H1 (cell line): ENCODE measurements around the gene TNPO3. TPM values are rescaled to one million over a fixed set of nuclear protein-coding genes. Genes with fewer than 3 reads are reported as not detected.

Experiments used
- CTCF ChIA-PET: fragments of 300-600 bp; sonication (Branson Sonifier 250); formaldehyde crosslinking; loops from one replicate; lab custom pipeline; 2021; ENCODE audit not compliant: partially characterized antibody; lab: Charles Lee
- POLR2A ChIA-PET: fragments of 300-600 bp; sonication (Branson Sonifier 250); formaldehyde crosslinking; loops from one replicate; lab custom pipeline; 2021; ENCODE audit warnings: inconsistent platforms; ENCODE audit not compliant: partially characterized antibody; lab: Charles Lee
- DNase-seq, 2 experiments: peaks; one replicate each; pipeline versions ENCODE4 v3.0.0 to v3.0.0-alpha.2; 2010 to 2022; ENCODE audit warnings: low spot score in 2 of 2, low read depth in 1 of 2, mixed read lengths in 1 of 2
- FAIRE-seq: peaks from 2 replicates; lab custom pipeline; 2011; peaks lifted over from hg19 to GRCh38; lab: Jason Lieb, UNC
- H2AFZ ChIP-seq: 2 replicates; pipeline ENCODE4 v1.8.1; 2012; ENCODE audit warnings: low read length, inconsistent platforms
- H2AK5ac ChIP-seq: 2 replicates; pipeline ENCODE4 v1.6.1; 2013; ENCODE audit warnings: low read depth, low read length
- H2BK120ac ChIP-seq: replicated peaks from 2 replicates; pipeline ENCODE3; 2013; ENCODE audit warnings: low read depth, low read length, inconsistent platforms
- H2BK12ac ChIP-seq: 2 replicates; pipeline ENCODE4 v1.6.1; 2013; ENCODE audit warnings: low read depth, low read length
- H2BK15ac ChIP-seq: 2 replicates; pipeline ENCODE4 v1.6.1; 2013; ENCODE audit warnings: low read length
- H2BK20ac ChIP-seq: 2 replicates; pipeline ENCODE4 v1.6.1; 2013; ENCODE audit warnings: low read length
- H2BK5ac ChIP-seq: 2 replicates; pipeline ENCODE4 v1.6.1; 2013; ENCODE audit warnings: low read depth, low read length
- H3K14ac ChIP-seq: 2 replicates; pipeline ENCODE4 v1.6.1; 2013; ENCODE audit warnings: inconsistent platforms; ENCODE audit not compliant: insufficient read length
- H3K18ac ChIP-seq: 2 replicates; pipeline ENCODE4 v1.6.1; 2013; ENCODE audit warnings: low read length; ENCODE audit errors: extremely low read depth
- H3K23ac ChIP-seq: 2 replicates; pipeline ENCODE4 v1.6.1; 2013; ENCODE audit warnings: inconsistent platforms; ENCODE audit not compliant: insufficient read length
- H3K23me2 ChIP-seq: 2 replicates; pipeline ENCODE4 v1.6.1; 2013; ENCODE audit warnings: low read depth, low read length
- H3K27ac ChIP-seq: 2 replicates; pipeline ENCODE4 v1.6.1; 2011; ENCODE audit warnings: low read depth, low read length, inconsistent platforms
- H3K27me3 ChIP-seq, 4 experiments: replicated peaks in 1 of 4; 1 replicate in 1 of 4; 2 replicates in 3 of 4; pipeline versions ENCODE4 v1.6.1 to v1.8.1; 2011 to 2013; ENCODE audit warnings: low read length in 3 of 4, mild to moderate bottlenecking in 3 of 4, inconsistent platforms in 2 of 4, mixed read lengths in 2 of 4, moderate library complexity in 1 of 4; ENCODE audit not compliant: control insufficient read depth in 3 of 4, insufficient read depth in 3 of 4; ENCODE audit errors: extremely low read depth in 1 of 4
- H3K36me3 ChIP-seq, 4 experiments: 2 replicates each; pipeline versions ENCODE4 v1.6.1 to v1.8.1; 2011 to 2013; ENCODE audit warnings: mild to moderate bottlenecking in 4 of 4, low read length in 3 of 4, moderate library complexity in 2 of 4, control low read depth in 1 of 4, inconsistent platforms in 1 of 4; ENCODE audit not compliant: insufficient read depth in 4 of 4, control insufficient read depth in 2 of 4
- H3K4ac ChIP-seq: replicated peaks from 2 replicates; pipeline ENCODE3; 2013; ENCODE audit warnings: low read length, low read depth, mixed read lengths, inconsistent platforms; ENCODE audit not compliant: insufficient read length
- H3K4me1 ChIP-seq, 4 experiments: replicated peaks in 1 of 4; 1 replicate in 1 of 4; 2 replicates in 3 of 4; pipeline versions ENCODE4 v1.6.1 to v1.8.1; 2011 to 2013; ENCODE audit warnings: low read length in 3 of 4, inconsistent platforms in 2 of 4, mixed read lengths in 1 of 4; ENCODE audit not compliant: insufficient read depth in 4 of 4, control insufficient read depth in 3 of 4
- H3K4me2 ChIP-seq, 2 experiments: 2 replicates each; pipeline versions ENCODE4 v1.6.1 to v1.8.1; 2011 to 2013; ENCODE audit warnings: low read depth in 2 of 2, low read length in 2 of 2, control low read depth in 1 of 2, inconsistent platforms in 1 of 2, mild to moderate bottlenecking in 1 of 2; ENCODE audit not compliant: insufficient read depth in 1 of 2
- H3K4me3 ChIP-seq, 4 experiments: fragments of 200-600, 300-600 bp in 1 of 4; sonication (generic), shearing (Covaris generic), sonication (Bioruptor Twin) in 1 of 4; 2 replicates each; pipeline versions ENCODE4 v1.5.1 to v1.8.1; 2011 to 2016; ENCODE audit warnings: low read length in 4 of 4, low read depth in 3 of 4, control low read depth in 2 of 4, inconsistent platforms in 2 of 4, mild to moderate bottlenecking in 2 of 4, mixed read lengths in 1 of 4, moderate library complexity in 1 of 4; ENCODE audit not compliant: insufficient read depth in 2 of 4; ENCODE audit errors: extremely low read depth in 1 of 4
- H3K56ac ChIP-seq: replicated peaks from 2 replicates; pipeline ENCODE3; 2013; ENCODE audit warnings: low read depth, mild to moderate bottlenecking, mixed read lengths, low read length, inconsistent platforms; ENCODE audit not compliant: insufficient read length
- H3K79me1 ChIP-seq: 2 replicates; pipeline ENCODE4 v1.6.1; 2013; ENCODE audit warnings: low read depth, low read length, control low read depth
- H3K79me2 ChIP-seq, 2 experiments: 2 replicates each; pipeline versions ENCODE4 v1.6.1 to v1.8.1; 2012 to 2013; ENCODE audit warnings: low read length in 2 of 2, mild to moderate bottlenecking in 2 of 2, inconsistent platforms in 1 of 2; ENCODE audit not compliant: insufficient read depth in 2 of 2, control insufficient read depth in 1 of 2
- H3K9ac ChIP-seq, 4 experiments: replicated peaks in 1 of 4; 1 replicate in 1 of 4; 2 replicates in 3 of 4; pipeline versions ENCODE4 v1.6.1 to v1.8.1; 2011 to 2013; ENCODE audit warnings: low read depth in 3 of 4, low read length in 3 of 4, control low read depth in 2 of 4, mild to moderate bottlenecking in 2 of 4, moderate library complexity in 2 of 4, inconsistent platforms in 1 of 4; ENCODE audit errors: extremely low read depth in 1 of 4
- H3K9me3 ChIP-seq, 2 experiments: 2 replicates each; pipeline versions ENCODE4 v1.6.1 to v1.8.1; 2012 to 2013; ENCODE audit warnings: mild to moderate bottlenecking in 2 of 2, moderate library complexity in 2 of 2, control low read depth in 1 of 2, inconsistent platforms in 1 of 2, low read depth in 1 of 2, low read length in 1 of 2, mixed read lengths in 1 of 2; ENCODE audit not compliant: insufficient read depth in 2 of 2
- H4K20me1 ChIP-seq, 2 experiments: replicated peaks in 1 of 2; 2 replicates each; pipeline versions ENCODE3 to v1.8.1; 2011 to 2013; ENCODE audit warnings: inconsistent platforms in 2 of 2, low read length in 2 of 2, mild to moderate bottlenecking in 1 of 2; ENCODE audit not compliant: insufficient read depth in 2 of 2, control insufficient read depth in 1 of 2
- H4K5ac ChIP-seq: 2 replicates; pipeline ENCODE4 v1.6.1; 2013; ENCODE audit warnings: low read length, low read depth, mixed read lengths, inconsistent platforms; ENCODE audit not compliant: insufficient read length
- H4K8ac ChIP-seq: 2 replicates; pipeline ENCODE4 v1.8.0; 2013; ENCODE audit warnings: mild to moderate bottlenecking, moderate library complexity, low read length, inconsistent platforms; ENCODE audit not compliant: insufficient read depth; ENCODE audit errors: extremely low read depth
- H4K91ac ChIP-seq: replicated peaks from 2 replicates; pipeline ENCODE3; 2013; ENCODE audit warnings: low read length, mixed read lengths, inconsistent platforms; ENCODE audit not compliant: insufficient read length
- ASH2L ChIP-seq: fragments of 200-600, 300-600 bp; sonication (generic); IDR thresholded peaks from one replicate; pipeline ENCODE4 v1.7.1; 2017; ENCODE audit warnings: low read length
- ATF2 ChIP-seq: IDR thresholded peaks from 2 replicates; pipeline ENCODE4 v1.6.1; 2012; ENCODE audit warnings: low read length, inconsistent platforms
- CHD2 ChIP-seq: IDR thresholded peaks from 2 replicates; pipeline ENCODE4 v1.6.1; 2012; ENCODE audit warnings: low read length, improper control_type of control experiment
- EZH2 ChIP-seq: fragments of 200-600 bp; sonication (generic); IDR thresholded peaks from 2 replicates; pipeline ENCODE4 v1.7.1; 2012; ENCODE audit warnings: low read depth, mild to moderate bottlenecking, moderate library complexity, low read length, inconsistent platforms; ENCODE audit not compliant: severe bottlenecking
- FOSL1 ChIP-seq: IDR thresholded peaks from 2 replicates; pipeline ENCODE4 v1.6.1; 2011; ENCODE audit warnings: mild to moderate bottlenecking, low read depth, low read length, moderate library complexity; ENCODE audit not compliant: insufficient read depth
- JUN ChIP-seq: IDR thresholded peaks from 2 replicates; pipeline ENCODE4 v1.6.1; 2011; ENCODE audit warnings: low read depth, mild to moderate bottlenecking, improper control_type of control experiment, low read length
- POU5F1 ChIP-seq: IDR thresholded peaks from 2 replicates; pipeline ENCODE4 v1.6.1; 2011; ENCODE audit warnings: low read depth, mild to moderate bottlenecking, low read length, moderate library complexity
- RBBP5 ChIP-seq: IDR thresholded peaks from 2 replicates; pipeline ENCODE4 v1.7.1; 2012; ENCODE audit warnings: low read depth, mild to moderate bottlenecking, inconsistent platforms, low read length, moderate library complexity, borderline replicate concordance
- SIN3A ChIP-seq, 2 experiments: IDR thresholded peaks in 1 of 2; conservative IDR thresholded peaks in 1 of 2; 2 replicates each; pipeline ENCODE4 v1.6.1; 2011 to 2012; ENCODE audit warnings: low read length in 2 of 2, improper control_type of control experiment in 1 of 2, low read depth in 1 of 2, mild to moderate bottlenecking in 1 of 2
- WGBS, 2 experiments: shearing (Covaris generic) in 1 of 2; methylation state at CpG; one replicate each; pipeline versions ENCODE4 v1.1.6 to v1.1.7; 2013 to 2015; ENCODE audit warnings: low lambda C conversion rate in 2 of 2, mixed read lengths in 2 of 2, inconsistent platforms in 1 of 2, low coverage in 1 of 2, missing lambda C conversion rate in 1 of 2; ENCODE audit not compliant: insufficient replicate concordance in 2 of 2, insufficient coverage in 1 of 2, insufficient read length in 1 of 2; ENCODE audit errors: extremely low coverage in 1 of 2, missing lambda C conversion rate in 1 of 2; 5-methylcytosine and 5-hydroxymethylcytosine counted together
- polyA plus RNA-seq, 7 experiments: library from polyadenylated mRNA; depleted of rRNA in 3 of 7; stranded (reverse) in 5 of 7; unstranded in 2 of 7; fragments of >200 nt in 5 of 7; fragments of 200-250 nt in 2 of 7; gene quantifications; 1 replicate in 5 of 7; 2 replicates in 1 of 7; 4 replicates in 1 of 7; pipeline versions ENCODE4 v1.2.1 to v1.2.3, GENCODE V29; 2011 to 2013; ENCODE audit warnings: missing spikeins in 2 of 7, mixed read lengths in 2 of 7
- total RNA-seq: library from RNA; stranded (reverse); fragmentation: NEBNext Ultra II Directional; extraction: Animal tissue kit (Norgen Biotek cat#: 25700); gene quantifications from 2 replicates; pipeline ENCODE4 v1.2.1, GENCODE V29; 2021

Gene TNPO3
- total and polyA plus RNA-seq, 2 of the 8 experiments (the other 6 are each of a cell fraction or from before 2014, with no cell fraction given), result 67.6 to 99.2 TPM

- Histone ChIP-seq H4K20me1 (no peaks in the 10 kb centered on the region), H3K9ac (no peak overlapping the region), H3K4ac (no peak overlapping the region), H2AFZ (no peak overlapping the region), H3K56ac (no peak overlapping the region), H3K23me2 (no peaks in the 10 kb centered on the region), H2BK15ac (no peak overlapping the region), H2BK5ac (no peak overlapping the region), H4K8ac (no peak overlapping the region), H2BK12ac (no peak overlapping the region), H3K79me1 (no peaks in the 10 kb centered on the region), H3K9me3 (peaks cover 5% of the 10 kb centered on the region in 2 experiments; a peak in 2 of 4 replicates), H3K27me3 (peaks cover 0 to 6% (median 2%) of the 10 kb centered on the region in 4 experiments; a peak in 1 of 7 replicates), H2BK120ac (no peak overlapping the region), H4K5ac (no peak overlapping the region), H3K4me3 (no peak overlapping the region), H3K79me2 (no peaks in the 10 kb centered on the region), H3K23ac (no peak overlapping the region), H3K14ac (no peak overlapping the region), H3K36me3 (no peaks in the 10 kb centered on the region), H3K18ac (no peak overlapping the region), H2AK5ac (no peak overlapping the region), H2BK20ac (no peak overlapping the region), H3K4me1 (peaks cover 0 to 3% (median 0%) of the 10 kb centered on the region in 4 experiments; a peak in 1 of 7 replicates), H3K27ac (no peak overlapping the region), H4K91ac (no peak overlapping the region), H3K4me2 (no peak overlapping the region)
- no peak for DNase-seq
- ChIA-PET POLR2A (no interaction called here), CTCF (interaction anchor here (0.9 to 2.3 kb wide), 5 partner anchors 11 to 26 kb away, joined by 3 to 9 read pairs (median 4); no protein-coding TSS in a partner anchor)
- WGBS, 2 experiments, result 73% methylated on average over 14 of the region's 14 CpGs; no CpG with 5 or more reads in 1 of the 2 experiments
- no peak for FAIRE-seq
- TF ChIP-seq JUN (no peak), EZH2 (no peak), CHD2 (no peak), FOSL1 (no peak), POU5F1 (no peak), ATF2 (no peak), SIN3A (conservative IDR thresholded peaks at IDR 0.05 in 1 of 2, IDR thresholded peaks at IDR 0.05 in 1 of 2; ENCODE audit: low read depth in 1 of 2, low read length in 2 of 2) (no peak), ASH2L (no peak), RBBP5 (no peak)
These were observed 125.8 kb downstream of the TNPO3 start for GRCh38 chr7:128928882-128929788.
